Urinary bladder (tissue), 4 donors: Measurements from ENCODE around the gene ATMIN. TPM values are rescaled to one million over a fixed set of nuclear protein-coding genes. Genes with fewer than 3 reads are reported as not detected.
A peak's percentile ranks its signal among the peaks of the same experiment; 100 is the strongest.

Source experiments
- DNase-seq: peaks from one replicate; pipeline ENCODE4 v3.0.0-alpha.2; 2015; ENCODE audit errors: extremely low spot score
- H3K27ac ChIP-seq: one replicate; pipeline ENCODE4 v1.5.1; 2013; ENCODE audit warnings: low read depth, mild to moderate bottlenecking, moderate library complexity
- H3K36me3 ChIP-seq: one replicate; pipeline ENCODE4 v1.6.1; 2013; ENCODE audit warnings: mild to moderate bottlenecking, moderate library complexity; ENCODE audit not compliant: insufficient read depth
- H3K4me1 ChIP-seq: one replicate; pipeline ENCODE4 v1.6.1; 2013; ENCODE audit warnings: mild to moderate bottlenecking, moderate library complexity; ENCODE audit not compliant: insufficient read depth
- H3K4me3 ChIP-seq: one replicate; pipeline ENCODE4 v1.5.1; 2013; ENCODE audit warnings: low read depth, low read length
- WGBS: extraction: QIAGEN DNeasy Blood & Tissue Kit; methylation state at CpG from one replicate; pipeline ENCODE4 v1.1.7; 2013; 5-methylcytosine and 5-hydroxymethylcytosine counted together
- polyA plus RNA-seq: library from polyadenylated mRNA; stranded (reverse); fragments of 200-250 nt; gene quantifications from one replicate; pipeline ENCODE4 v1.2.3, GENCODE V29; 2013
- total RNA-seq: library from RNA; depleted of rRNA; stranded (reverse); fragments of >200 nt; gene quantifications from one replicate; pipeline ENCODE4 v1.2.3, GENCODE V29; 2014
- donor health status: healthy with polysubstance abuse.
- donor health status: healthy.

The ATMIN gene
- total and polyA plus RNA-seq, 2 donors = 26.7 to 44.1 TPM

- no peaks in the 10 kb centered on the region for H3K36me3 ChIP-seq
- H3K27ac ChIP-seq = no peak overlapping the region
- DNase-seq = no peak
- WGBS = 94% methylated on average over 7 of the region's 7 CpGs
- H3K4me1 ChIP-seq = no peaks in the 10 kb centered on the region
- no peak overlapping the region for H3K4me3 ChIP-seq
These were observed 37.5 kb upstream of the ATMIN start for GRCh38 chr16:80997964-80998620.

GRCh38 chr16:81000873-81001272 lies 34.8 kb upstream of the ATMIN start:
- DNase-seq = no peak
- Histone ChIP-seq H3K4me1 (no peaks in the 10 kb centered on the region), H3K4me3 (no peak overlapping the region), H3K27ac (no peak overlapping the region), H3K36me3 (no peaks in the 10 kb centered on the region)
- 97% methylated on average over 3 of the region's 3 CpGs for WGBS

- no peaks in the 10 kb centered on the region for H3K4me1 ChIP-seq
- no peaks in the 10 kb centered on the region for H3K36me3 ChIP-seq
- no peak overlapping the region for H3K27ac ChIP-seq
- no peak for DNase-seq
- WGBS = 78% methylated on average over 5 of the region's 5 CpGs
- H3K4me3 ChIP-seq = no peak overlapping the region
These were observed 34.3 kb upstream of the ATMIN start for GRCh38 chr16:81001330-81001729.

DNA sequence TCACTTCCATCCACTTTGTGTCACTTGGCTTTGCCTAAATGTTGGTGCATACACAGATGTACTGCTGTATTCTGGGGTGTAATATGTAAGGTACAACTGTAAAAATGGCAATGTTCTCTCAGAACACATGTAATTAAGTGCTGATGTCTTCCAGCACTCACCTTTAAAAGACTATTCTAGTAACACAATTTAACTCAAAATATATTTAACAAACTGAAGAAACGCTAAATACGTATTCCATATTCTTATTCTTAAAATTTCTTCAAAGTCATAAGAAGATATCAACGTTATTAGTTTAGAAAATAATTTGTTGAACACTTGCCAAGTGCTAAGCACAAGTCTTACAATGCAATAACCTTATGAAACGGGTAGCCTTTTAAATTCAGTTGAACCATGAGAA lies 32.6 kb upstream of the ATMIN start:
- H3K27ac ChIP-seq = no peak overlapping the region
- no peak overlapping the region for H3K4me3 ChIP-seq
- H3K4me1 ChIP-seq = no peaks in the 10 kb centered on the region
- H3K36me3 ChIP-seq = no peaks in the 10 kb centered on the region
- WGBS = 71% methylated on average over 4 of the region's 4 CpGs
- no peak for DNase-seq

GRCh38 chr16:81003610-81004460 lies 31.8 kb upstream of the ATMIN start:
- Histone ChIP-seq H3K4me3 (no peak overlapping the region), H3K27ac (no peak overlapping the region), H3K4me1 (no peaks in the 10 kb centered on the region), H3K36me3 (no peaks in the 10 kb centered on the region)
- no peak for DNase-seq
- WGBS = 72% methylated on average over 11 of the region's 11 CpGs

DNA sequence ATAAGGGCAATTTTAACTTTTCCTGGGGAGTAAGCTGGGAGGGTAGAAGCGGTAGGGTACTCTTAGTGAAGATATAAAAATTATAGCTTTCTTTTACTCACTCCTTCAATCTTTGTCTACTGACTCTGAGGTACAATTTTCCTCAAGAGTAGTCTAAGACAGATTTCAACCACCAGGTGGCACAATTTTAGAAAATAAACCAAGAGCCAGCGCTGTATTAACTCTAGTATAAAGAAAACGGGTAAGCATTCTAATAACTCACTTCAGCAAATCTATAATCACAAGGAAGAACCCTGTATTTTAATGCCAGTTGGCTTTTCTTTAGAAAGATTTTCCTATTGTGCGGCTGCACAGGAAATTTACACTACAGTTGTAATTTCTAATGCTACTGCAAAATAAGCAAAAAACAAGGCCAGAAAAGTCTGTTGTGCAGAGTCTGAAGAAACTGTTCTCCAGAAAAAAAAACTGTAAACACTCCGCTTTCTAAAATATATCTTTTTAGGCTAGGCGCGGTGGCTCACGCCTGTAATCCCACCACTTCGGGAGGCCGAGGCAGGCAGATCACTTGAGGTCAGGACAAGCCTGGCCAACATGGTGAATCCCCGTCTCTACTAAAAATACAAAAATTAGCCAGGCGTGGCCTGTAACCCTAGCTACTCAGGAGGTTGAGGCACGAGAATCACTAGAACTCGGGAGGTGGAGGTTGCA lies 30.8 kb upstream of the ATMIN start:
- Histone ChIP-seq H3K36me3 (no peaks in the 10 kb centered on the region), H3K4me3 (no peak overlapping the region), H3K27ac (no peak overlapping the region), H3K4me1 (no peaks in the 10 kb centered on the region)
- no peak for DNase-seq
- WGBS = 49% methylated on average over 14 of the region's 14 CpGs

DNA sequence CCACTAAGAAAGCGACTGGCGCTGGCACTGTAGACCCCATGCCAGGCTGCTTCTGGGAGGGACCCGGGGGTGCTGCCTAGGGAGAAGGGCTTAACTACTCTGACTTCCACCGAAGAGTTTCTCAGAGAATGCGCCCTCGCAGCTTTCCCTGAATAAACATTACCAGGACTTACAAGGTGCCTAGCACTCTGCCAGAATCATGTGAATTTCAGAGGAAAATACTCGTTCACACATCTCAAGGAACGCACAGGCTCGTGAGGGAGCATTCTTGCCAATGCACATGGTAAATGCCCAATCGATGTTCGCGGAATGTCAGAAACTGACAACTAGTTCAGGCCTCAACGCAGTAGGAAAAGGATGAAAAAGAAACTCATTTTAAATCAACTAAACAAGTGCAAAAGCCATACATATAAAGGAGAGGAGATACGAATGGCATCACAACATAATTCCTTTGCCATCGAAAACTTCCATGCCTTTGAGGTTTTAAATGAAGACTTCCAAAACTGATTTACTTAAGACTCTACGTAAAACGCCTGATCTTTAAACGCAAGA lies 30.0 kb upstream of the ATMIN start:
- peak overlapping the region; percentile 72 for H3K4me3 ChIP-seq
- 25% methylated on average over 18 of the region's 18 CpGs for WGBS
- DNase-seq = no peak
- H3K36me3 ChIP-seq = no peaks in the 10 kb centered on the region
- no peak overlapping the region for H3K27ac ChIP-seq
- no peaks in the 10 kb centered on the region for H3K4me1 ChIP-seq

DNA sequence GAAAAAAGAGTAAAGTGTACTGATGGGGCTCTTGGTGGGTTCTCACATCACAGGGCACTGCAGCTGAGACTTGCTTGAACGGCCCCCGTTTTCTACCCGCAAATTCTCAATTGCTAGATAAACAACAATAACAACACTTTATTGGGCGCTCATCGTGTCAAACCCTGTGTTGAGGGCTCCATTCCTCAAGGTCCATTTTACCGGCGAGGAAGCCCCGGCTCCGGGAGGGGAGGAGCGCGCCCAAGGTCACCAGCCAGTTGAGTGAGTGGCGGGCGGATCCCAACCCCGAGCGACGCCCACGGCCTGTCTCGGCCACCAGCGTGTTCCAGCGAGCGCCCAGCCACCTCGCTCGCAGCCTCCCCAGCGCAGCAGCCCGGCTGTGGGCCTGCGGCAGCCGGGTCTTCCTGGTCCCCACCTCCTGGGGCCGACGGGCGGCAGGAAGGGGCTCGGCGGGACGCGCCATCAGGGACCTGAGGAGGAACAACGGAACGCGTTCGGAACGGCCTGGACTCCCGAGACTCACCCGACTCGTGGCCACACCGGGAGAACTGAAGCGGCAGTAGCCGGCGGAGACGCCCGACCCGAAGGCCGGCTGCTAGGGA lies 29.3 kb upstream of the ATMIN start:
- Histone ChIP-seq H3K36me3 (no peaks in the 10 kb centered on the region), H3K4me1 (no peaks in the 10 kb centered on the region), H3K4me3 (peak overlapping the region; percentile 72), H3K27ac (peak overlapping the region; percentile 97)
- DNase-seq = no peak
- under 1% methylated on average over 50 of the region's 50 CpGs for WGBS

GRCh38 chr16:81006813-81007695 lies 28.6 kb upstream of the ATMIN start, which contains the start of the genes CENPN and CMC2:
TSS of gene CENPN (plus strand) at chr16:81007214. CDS start at chr16:81011940, 4,726 bp downstream.
TSS of gene CMC2 (minus strand) at chr16:81006885. CDS start at chr16:80997394, 9,491 bp downstream.
- H3K4me1 ChIP-seq = no peaks in the 10 kb centered on the region
- WGBS = under 1% methylated on average over 75 of the region's 75 CpGs
- peak; percentile 98 for DNase-seq
- H3K4me3 ChIP-seq = peak within 1 kb of the TSS; percentile 72
- H3K36me3 ChIP-seq = no peaks in the 10 kb centered on the region
- H3K27ac ChIP-seq = peak within 1 kb of the TSS; percentile 97

DNA sequence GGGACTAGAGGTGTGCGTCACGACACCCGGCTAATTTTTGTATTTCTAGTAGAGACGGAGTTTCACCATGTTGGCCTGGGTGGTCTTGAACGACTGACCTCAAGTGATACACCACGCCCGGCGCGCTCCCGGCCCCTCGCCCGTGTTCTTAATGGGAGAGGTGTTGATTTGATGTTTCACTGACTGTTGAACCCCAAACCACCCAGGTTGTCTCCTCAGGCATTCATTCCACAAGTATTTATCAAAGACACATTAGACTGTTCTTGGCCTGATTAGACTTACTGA lies 27.2 kb upstream of the ATMIN start:
- no peak for DNase-seq
- WGBS = 93% methylated on average over 12 of the region's 12 CpGs
- H3K4me3 ChIP-seq = no peak overlapping the region
- H3K27ac ChIP-seq = no peak overlapping the region
- H3K36me3 ChIP-seq = no peaks in the 10 kb centered on the region
- H3K4me1 ChIP-seq = no peaks in the 10 kb centered on the region

DNA sequence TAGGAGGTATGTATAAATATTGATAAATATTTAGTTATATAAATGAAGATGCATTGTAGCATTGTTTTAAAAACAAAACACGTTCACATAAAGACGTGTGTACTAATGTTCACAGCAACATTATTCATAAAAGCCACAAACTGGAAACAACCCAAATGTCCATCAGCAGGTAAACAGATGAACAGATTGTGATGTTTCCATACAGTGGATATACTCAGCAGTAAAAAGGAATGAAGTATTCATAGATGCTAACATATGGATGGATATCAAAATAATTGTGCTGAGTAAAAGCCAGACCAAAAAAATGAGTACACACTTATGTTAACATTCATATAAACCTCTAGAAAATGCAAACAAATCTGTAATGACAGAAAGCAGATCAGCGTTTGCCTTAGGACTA lies 22.7 kb upstream of the ATMIN start:
- Histone ChIP-seq H3K36me3 (no peaks in the 10 kb centered on the region), H3K27ac (no peak overlapping the region), H3K4me3 (no peak overlapping the region), H3K4me1 (no peaks in the 10 kb centered on the region)
- DNase-seq = no peak
- WGBS = 92% methylated on average over 3 of the region's 3 CpGs

- no peak for DNase-seq
- Histone ChIP-seq H3K36me3 (no peaks in the 10 kb centered on the region), H3K4me1 (no peaks in the 10 kb centered on the region), H3K4me3 (no peak overlapping the region), H3K27ac (no peak overlapping the region)
- 83% methylated on average over 2 of the region's 2 CpGs for WGBS
These were observed 21.0 kb upstream of the ATMIN start for GRCh38 chr16:81014672-81015071.
